Type B pancreatic cell (in vitro differentiated cells): ENCODE data around the gene KRT26. TPM values are rescaled to one million over a fixed set of nuclear protein-coding genes. Genes with fewer than 3 reads are reported as not detected.
A peak's percentile ranks its signal among the peaks of the same experiment; 100 is the strongest.

ENCODE experiments used
- DNase-seq: peaks from one replicate; pipeline ENCODE4 v3.0.0; 2021; ENCODE audit warnings: mixed read lengths; ENCODE audit not compliant: unreplicated experiment; ENCODE audit errors: extremely low spot score
- H3K27ac Mint-ChIP-seq: 2 replicates; pipeline ENCODE4 v1.8.0; 2021; ENCODE audit warnings: mild to moderate bottlenecking, mixed read lengths
- H3K27me3 Mint-ChIP-seq: 2 replicates; pipeline ENCODE4 v1.8.0; 2021; ENCODE audit warnings: mixed read lengths
- H3K36me3 Mint-ChIP-seq: 2 replicates; pipeline ENCODE4 v1.8.0; 2021; ENCODE audit warnings: mixed read lengths
- H3K4me1 Mint-ChIP-seq: one replicate; pipeline ENCODE4 v1.8.0; 2021; ENCODE audit warnings: mixed read lengths; ENCODE audit not compliant: unreplicated experiment
- H3K4me3 Mint-ChIP-seq: 2 replicates; pipeline ENCODE4 v1.8.0; 2021; ENCODE audit warnings: mild to moderate bottlenecking, mixed read lengths
- H3K9me3 Mint-ChIP-seq: 2 replicates; pipeline ENCODE4 v1.8.0; 2021; ENCODE audit warnings: mixed read lengths
- CTCF ChIP-seq: fragments of 200-600 bp; sonication (generic); conservative IDR thresholded peaks from 2 replicates; pipeline ENCODE4 v1.5.0; 2021; ENCODE audit warnings: antibody characterized with exemption, mild to moderate bottlenecking
- long read RNA-seq: library from polyadenylated mRNA; unstranded; transcript quantifications from one replicate; pipeline ENCODE4 v2.0.0, GENCODE V29; 2020
- total RNA-seq: library from RNA; stranded (reverse); gene quantifications from 2 replicates; pipeline ENCODE4 v1.2.1, GENCODE V29; 2021; ENCODE audit warnings: low replicate concordance

Gene KRT26
- not detected in 2 replicates for total RNA-seq
- long read RNA-seq = 0 reads

DNA sequence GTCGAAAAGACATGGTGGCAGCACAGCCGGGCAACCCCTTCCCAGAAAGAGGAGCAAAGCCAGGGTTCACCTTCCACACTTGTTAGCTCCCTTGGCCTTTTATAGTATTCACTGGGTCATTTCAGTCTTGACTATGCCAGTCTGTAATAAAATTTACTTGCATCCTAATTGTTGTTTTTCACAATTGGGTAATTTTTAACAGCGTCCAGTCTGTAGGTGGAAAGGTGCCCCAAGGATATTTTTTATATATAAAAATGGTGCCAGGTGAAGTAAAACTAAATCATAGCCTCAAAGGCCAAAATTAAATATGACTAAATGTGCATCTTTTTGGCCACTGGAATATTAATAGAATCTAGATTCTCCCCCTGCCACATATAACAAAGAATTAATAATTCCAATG, at the start of gene KRT26:
Gene KRT26 (minus strand): TSS at position 101 of the 400 bp plus-strand sequence. CDS start 88 bp downstream, at position 13.
- no peak for TF ChIP-seq CTCF
- H3K4me3 Mint-ChIP-seq = no peak within 1 kb of the TSS
- no peak for DNase-seq
- peaks cover 18% of the 10 kb centered on the region for H3K27me3 Mint-ChIP-seq
- no peaks in the 10 kb centered on the region for H3K36me3 Mint-ChIP-seq
- H3K27ac Mint-ChIP-seq = no peak within 1 kb of the TSS
- H3K4me1 Mint-ChIP-seq = no peaks in the 10 kb centered on the region
- no peaks in the 10 kb centered on the region for H3K9me3 Mint-ChIP-seq

- DNase-seq = no peak
- H3K9me3 Mint-ChIP-seq = no peaks in the 10 kb centered on the region
- no peak for TF ChIP-seq CTCF
- H3K4me3 Mint-ChIP-seq = no peak overlapping the region
- no peak overlapping the region for H3K27ac Mint-ChIP-seq
- no peaks in the 10 kb centered on the region for H3K4me1 Mint-ChIP-seq
- peaks cover 33% of the 10 kb centered on the region for H3K36me3 Mint-ChIP-seq
- H3K27me3 Mint-ChIP-seq = no peaks in the 10 kb centered on the region
These were observed 49.5 kb upstream of the KRT26 start for GRCh38 chr17:40821536-40821935.

DNA sequence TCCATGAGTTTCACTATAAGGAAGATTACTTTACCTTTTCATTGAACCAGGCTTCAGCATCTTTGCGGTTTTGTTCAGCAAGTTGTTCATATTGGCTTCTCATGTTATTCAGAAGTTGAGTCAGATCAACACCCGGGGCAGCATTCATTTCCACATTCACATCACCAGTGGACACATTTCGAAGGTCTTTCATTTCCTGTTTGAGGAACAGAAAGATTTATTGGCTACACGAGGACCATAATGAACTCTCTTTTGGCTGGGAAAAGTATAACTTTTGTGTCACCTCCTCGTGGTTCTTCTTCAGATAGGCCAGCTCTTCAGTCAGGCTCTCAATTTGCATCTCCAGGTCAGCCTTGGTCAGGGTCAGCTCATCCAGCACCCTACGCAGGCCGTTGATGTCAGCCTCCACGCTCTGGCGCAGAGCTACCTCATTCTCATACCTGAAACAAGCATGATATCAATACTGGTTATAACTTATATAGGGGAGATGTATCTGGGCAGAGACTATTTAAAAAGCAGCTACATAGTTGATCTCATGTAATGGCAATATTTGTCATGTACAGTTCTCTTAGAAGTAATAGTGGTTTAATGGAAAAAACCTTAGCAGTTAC, 48.3 kb upstream of the KRT26 start:
- no peak for DNase-seq
- Mint-ChIP-seq H3K36me3 (peaks cover 39% of the 10 kb centered on the region), H3K4me1 (no peaks in the 10 kb centered on the region), H3K27ac (peak overlapping the region; percentile 79), H3K27me3 (no peaks in the 10 kb centered on the region), H3K4me3 (peak overlapping the region; percentile 90), H3K9me3 (no peaks in the 10 kb centered on the region)
- no peak for TF ChIP-seq CTCF

DNA sequence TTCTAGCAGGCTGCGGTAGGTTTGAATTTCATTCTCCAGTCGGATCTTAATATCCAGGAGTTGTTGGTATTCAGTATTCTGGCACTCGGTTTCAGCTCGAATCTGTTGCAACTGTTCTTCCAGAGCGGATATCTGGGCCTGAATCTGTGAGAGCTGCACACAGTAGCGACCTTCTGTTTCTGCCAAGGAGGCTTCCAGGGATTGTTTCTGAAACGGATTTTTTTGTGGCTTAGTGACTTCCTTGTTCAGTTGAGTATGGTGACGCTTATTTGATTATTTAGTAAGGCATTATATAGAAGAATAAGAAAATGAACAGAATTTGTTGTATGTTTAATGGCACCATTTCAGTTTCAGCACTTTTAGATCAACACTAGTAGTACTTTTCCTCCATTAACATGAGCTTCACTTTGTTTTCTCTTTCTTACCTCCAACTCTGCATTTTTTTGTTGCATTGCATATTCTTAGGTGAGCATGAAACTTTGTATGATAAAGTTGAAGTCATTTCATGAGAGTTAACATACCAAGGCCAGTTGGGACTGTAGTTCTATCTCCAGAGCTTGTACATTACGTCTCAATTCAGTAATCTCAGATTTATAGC, 47.6 kb upstream of the KRT26 start:
- no peak for TF ChIP-seq CTCF
- no peaks in the 10 kb centered on the region for H3K9me3 Mint-ChIP-seq
- peak overlapping the region; percentile 90 for H3K4me3 Mint-ChIP-seq
- no peaks in the 10 kb centered on the region for H3K4me1 Mint-ChIP-seq
- H3K27me3 Mint-ChIP-seq = peaks cover under 1% of the 10 kb centered on the region
- peaks cover 42% of the 10 kb centered on the region for H3K36me3 Mint-ChIP-seq
- DNase-seq = no peak
- H3K27ac Mint-ChIP-seq = peak overlapping the region; percentile 79

GRCh38 chr17:40818733-40819527, 46.9 kb upstream of the KRT26 start:
- peaks cover 6% of the 10 kb centered on the region for H3K27me3 Mint-ChIP-seq
- peak overlapping the region; percentile 92 for H3K27ac Mint-ChIP-seq
- DNase-seq = peak; percentile 89
- TF ChIP-seq CTCF = no peak
- H3K4me1 Mint-ChIP-seq = no peaks in the 10 kb centered on the region
- peak overlapping the region; percentile 93 for H3K4me3 Mint-ChIP-seq
- H3K36me3 Mint-ChIP-seq = peaks cover 39% of the 10 kb centered on the region
- H3K9me3 Mint-ChIP-seq = no peaks in the 10 kb centered on the region
